ENCODE measurements around the gene LSM6. TPM values are rescaled to one million over a fixed set of nuclear protein-coding genes. Genes with fewer than 3 reads are reported as not detected.

The LSM6 gene
- polyA plus RNA-seq, 3 donors = 41.1 to 89.7 (median 66.2) TPM

DNA sequence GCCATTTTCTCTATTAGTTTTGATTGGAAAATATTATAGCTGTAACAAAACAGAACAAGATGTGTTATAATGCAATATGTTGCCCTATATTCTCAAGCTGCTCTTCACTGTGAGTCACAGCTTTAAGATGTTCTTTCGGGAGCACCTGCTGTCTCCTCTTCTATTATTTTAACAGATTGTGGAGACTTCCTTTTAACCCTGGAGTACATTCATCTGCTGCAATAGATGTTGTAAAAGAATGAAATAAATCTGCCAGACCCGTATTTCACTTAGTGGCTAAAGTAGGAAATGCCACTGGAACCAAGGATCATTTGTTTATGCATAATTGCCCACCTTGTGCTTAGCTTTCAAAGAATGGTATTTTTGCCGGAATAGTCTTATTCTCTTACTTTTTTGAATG lies 11.1 kb downstream of the LSM6 start:
- H3K36me3 Mint-ChIP-seq = peaks cover 79 to 87% of the 10 kb centered on the region in 2 donors
- H3K9ac ChIP-seq (ENCODE audit: insufficient read depth, low read length, poor library complexity, severe bottlenecking) = no peak overlapping the region
- H3K9me3 Mint-ChIP-seq = no peaks in the 10 kb centered on the region
- no peak overlapping the region for H3K4me3 Mint-ChIP-seq
- no peaks in the 10 kb centered on the region for H3K4me1 ChIP-seq (ENCODE audit: control insufficient read depth in 1 of 2, insufficient read depth in 2 of 2, low read length in 2 of 2)
- no peaks in the 10 kb centered on the region for H3K27me3 Mint-ChIP-seq (ENCODE audit: low read depth in 3 of 3)
- TF ChIP-seq, protein P1, sequence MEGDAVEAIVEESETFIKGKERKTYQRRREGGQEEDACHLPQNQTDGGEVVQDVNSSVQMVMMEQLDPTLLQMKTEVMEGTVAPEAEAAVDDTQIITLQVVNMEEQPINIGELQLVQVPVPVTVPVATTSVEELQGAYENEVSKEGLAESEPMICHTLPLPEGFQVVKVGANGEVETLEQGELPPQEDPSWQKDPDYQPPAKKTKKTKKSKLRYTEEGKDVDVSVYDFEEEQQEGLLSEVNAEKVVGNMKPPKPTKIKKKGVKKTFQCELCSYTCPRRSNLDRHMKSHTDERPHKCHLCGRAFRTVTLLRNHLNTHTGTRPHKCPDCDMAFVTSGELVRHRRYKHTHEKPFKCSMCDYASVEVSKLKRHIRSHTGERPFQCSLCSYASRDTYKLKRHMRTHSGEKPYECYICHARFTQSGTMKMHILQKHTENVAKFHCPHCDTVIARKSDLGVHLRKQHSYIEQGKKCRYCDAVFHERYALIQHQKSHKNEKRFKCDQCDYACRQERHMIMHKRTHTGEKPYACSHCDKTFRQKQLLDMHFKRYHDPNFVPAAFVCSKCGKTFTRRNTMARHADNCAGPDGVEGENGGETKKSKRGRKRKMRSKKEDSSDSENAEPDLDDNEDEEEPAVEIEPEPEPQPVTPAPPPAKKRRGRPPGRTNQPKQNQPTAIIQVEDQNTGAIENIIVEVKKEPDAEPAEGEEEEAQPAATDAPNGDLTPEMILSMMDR (IDR thresholded peaks at IDR 0.05) = no peak
- H2AFZ ChIP-seq (ENCODE audit: insufficient read depth, low read depth, low read length, poor library complexity, severe bottlenecking) = no peak overlapping the region
- H3K27ac ChIP-seq (ENCODE audit: low read depth in 1 of 2, low read length in 2 of 2) = no peak overlapping the region
- peaks cover 21% of the 10 kb centered on the region for H3K79me2 ChIP-seq (ENCODE audit: insufficient read depth, low read length)
- peaks cover 15% of the 10 kb centered on the region for H4K20me1 ChIP-seq (ENCODE audit: insufficient read depth, low read length)
- H3K36me3 ChIP-seq (replicated peaks in 1 of 2; ENCODE audit: control insufficient read depth in 1 of 2, insufficient read depth in 2 of 2, low read length in 2 of 2) = peaks cover 86 to 99% of the 10 kb centered on the region in 2 donors
- H3K27me3 ChIP-seq (ENCODE audit: control insufficient read depth in 2 of 2, insufficient read depth in 2 of 2, low read length in 2 of 2) = no peaks in the 10 kb centered on the region
- H3K27ac Mint-ChIP-seq = peak overlapping the region in 1 of 7 donors; percentile 4
- WGBS (ENCODE audit: insufficient coverage) = 100% methylated on average over 1 of the region's 3 CpGs
- no peaks in the 10 kb centered on the region for H3K9me3 ChIP-seq (replicated peaks in 1 of 2; ENCODE audit: control insufficient read depth in 1 of 2, insufficient read depth in 1 of 2, low read length in 2 of 2)
- H3K4me2 ChIP-seq (replicated peaks; ENCODE audit: extremely low read depth, low read length, poor library complexity, severe bottlenecking) = no peak overlapping the region
- no peak for DNase-seq
- H3K4me3 ChIP-seq (replicated peaks in 1 of 3; ENCODE audit: low read depth in 2 of 3, low read length in 3 of 3) = no peak overlapping the region
- no peaks in the 10 kb centered on the region for H3K4me1 Mint-ChIP-seq
- intact Hi-C loops (cut with micrococcal nuclease) = no loop called here

DNA sequence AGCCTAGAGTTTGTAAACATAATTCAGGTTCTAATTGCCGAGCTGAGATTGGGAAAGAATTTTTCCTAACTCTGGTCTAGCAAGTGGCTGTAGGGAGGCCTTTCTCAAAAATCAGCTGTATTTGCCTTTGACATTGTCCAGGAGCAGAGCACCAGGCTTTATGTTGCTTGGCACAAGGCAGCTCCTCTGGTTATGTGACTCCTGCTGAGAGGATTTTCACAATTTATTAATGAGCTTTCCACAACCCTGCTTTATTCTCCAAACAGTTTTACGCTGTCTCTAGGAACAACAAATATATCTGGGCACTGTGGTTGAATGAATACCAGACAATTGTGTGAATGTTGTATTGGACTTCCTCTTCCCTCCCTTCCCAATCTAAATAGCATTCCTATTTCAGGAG lies 14.9 kb downstream of the LSM6 start:
- intact Hi-C loops (cut with micrococcal nuclease) = no loop called here
- WGBS (ENCODE audit: insufficient coverage) = 100% methylated on average over 1 of the region's 2 CpGs
- Histone ChIP-seq H3K27me3 (ENCODE audit: control insufficient read depth in 2 of 2, insufficient read depth in 2 of 2, low read length in 2 of 2) (no peaks in the 10 kb centered on the region), H3K27ac (ENCODE audit: low read depth in 1 of 2, low read length in 2 of 2) (no peak overlapping the region), H3K9me3 (replicated peaks in 1 of 2; ENCODE audit: control insufficient read depth in 1 of 2, insufficient read depth in 1 of 2, low read length in 2 of 2) (no peaks in the 10 kb centered on the region), H2AFZ (ENCODE audit: insufficient read depth, low read depth, low read length, poor library complexity, severe bottlenecking) (no peak overlapping the region), H3K4me1 (ENCODE audit: control insufficient read depth in 1 of 2, insufficient read depth in 2 of 2, low read length in 2 of 2) (no peaks in the 10 kb centered on the region), H3K79me2 (ENCODE audit: insufficient read depth, low read length) (no peaks in the 10 kb centered on the region), H3K4me3 (replicated peaks in 1 of 3; ENCODE audit: low read depth in 2 of 3, low read length in 3 of 3) (no peak overlapping the region), H3K9ac (ENCODE audit: insufficient read depth, low read length, poor library complexity, severe bottlenecking) (no peak overlapping the region), H3K4me2 (replicated peaks; ENCODE audit: extremely low read depth, low read length, poor library complexity, severe bottlenecking) (no peak overlapping the region), H3K36me3 (replicated peaks in 1 of 2; ENCODE audit: control insufficient read depth in 1 of 2, insufficient read depth in 2 of 2, low read length in 2 of 2) (peaks cover 65 to 74% of the 10 kb centered on the region in 2 donors), H4K20me1 (ENCODE audit: insufficient read depth, low read length) (no peaks in the 10 kb centered on the region)
- Mint-ChIP-seq H3K9me3 (no peaks in the 10 kb centered on the region), H3K4me1 (no peaks in the 10 kb centered on the region), H3K4me3 (no peak overlapping the region), H3K36me3 (peaks cover 65 to 78% of the 10 kb centered on the region in 2 donors), H3K27ac (no peak overlapping the region), H3K27me3 (ENCODE audit: low read depth in 3 of 3) (no peaks in the 10 kb centered on the region)
- TF ChIP-seq, protein P1 (IDR thresholded peaks at IDR 0.05) = no peak
- DNase-seq = no peak

Measured in CD14-positive monocyte (primary cell).